Endodermal cell (in vitro differentiated cells): ENCODE data around the gene RNPEPL1. TPM values are rescaled to one million over a fixed set of nuclear protein-coding genes. Genes with fewer than 3 reads are reported as not detected.

Experiments used
- DNase-seq: peaks from one replicate; pipeline ENCODE4 v3.0.0-alpha.2; 2017
- H3K27ac ChIP-seq: 2 replicates; pipeline ENCODE4 v1.5.1; 2013; ENCODE audit warnings: mild to moderate bottlenecking, low read depth, low read length, moderate library complexity
- H3K27me3 ChIP-seq: 2 replicates; pipeline ENCODE4 v1.6.1; 2013; ENCODE audit warnings: mild to moderate bottlenecking, low read length, moderate library complexity; ENCODE audit not compliant: insufficient read depth, control insufficient read depth, poor library complexity, severe bottlenecking
- H3K36me3 ChIP-seq: 2 replicates; pipeline ENCODE4 v1.7.0; 2013; ENCODE audit warnings: mild to moderate bottlenecking, low read length, moderate library complexity; ENCODE audit not compliant: control insufficient read depth, insufficient read depth
- H3K4me1 ChIP-seq: one replicate; pipeline ENCODE4 v1.7.0; 2013; ENCODE audit warnings: low read length; ENCODE audit not compliant: control insufficient read depth, insufficient read depth
- H3K4me3 ChIP-seq: 2 replicates; pipeline ENCODE4 v1.5.1; 2013; ENCODE audit warnings: mild to moderate bottlenecking, low read length, moderate library complexity
- H3K9ac ChIP-seq: 2 replicates; pipeline ENCODE4 v1.6.1; 2013; ENCODE audit warnings: mild to moderate bottlenecking, low read length, moderate library complexity; ENCODE audit not compliant: poor library complexity, severe bottlenecking; ENCODE audit errors: extremely low read depth
- H3K9me3 ChIP-seq: 2 replicates; pipeline ENCODE4 v1.6.1; 2013; ENCODE audit warnings: mild to moderate bottlenecking, low read length, moderate library complexity; ENCODE audit not compliant: control insufficient read depth
- H3K27ac Mint-ChIP-seq: 2 replicates; pipeline ENCODE4 v1.8.0; 2020; ENCODE audit warnings: mixed read lengths
- H3K27me3 Mint-ChIP-seq: 2 replicates; pipeline ENCODE4 v1.8.0; 2021; ENCODE audit warnings: mild to moderate bottlenecking, mixed read lengths; ENCODE audit not compliant: insufficient read depth
- H3K36me3 Mint-ChIP-seq: 2 replicates; pipeline ENCODE4 v1.8.0; 2020; ENCODE audit warnings: low read depth, mixed read lengths
- H3K4me1 Mint-ChIP-seq: 2 replicates; pipeline ENCODE4 v1.8.0; 2020; ENCODE audit warnings: mixed read lengths
- H3K4me3 Mint-ChIP-seq: 2 replicates; pipeline ENCODE4 v1.8.0; 2020; ENCODE audit warnings: mild to moderate bottlenecking, moderate library complexity, mixed read lengths
- H3K9me3 Mint-ChIP-seq: 2 replicates; pipeline ENCODE4 v1.8.0; 2020; ENCODE audit warnings: mild to moderate bottlenecking, mixed read lengths
- WGBS, 2 experiments: methylation state at CpG; one replicate each; pipeline versions ENCODE4 v1.1.5 to v1.1.7; 2013; ENCODE audit warnings: missing lambda C conversion rate in 2 of 2, mixed read lengths in 1 of 2; ENCODE audit not compliant: insufficient coverage in 1 of 2, insufficient read length in 1 of 2; 5-methylcytosine and 5-hydroxymethylcytosine counted together
- total RNA-seq, 2 donors: library from RNA; stranded (reverse); fragmentation: NEBNext Ultra II Directional in 1 of 2; extraction: Animal tissue kit (Norgen Biotek cat#: 25700) in 1 of 2; gene quantifications; 2 replicates in 1 of 2; 3 replicates in 1 of 2; pipeline ENCODE4 v1.2.1, GENCODE V29; 2021
- TF ChIP-seq, protein P1 (sequence below): fragments of 200-600 bp; sonication (generic); conservative IDR thresholded peaks from 2 replicates; pipeline ENCODE4 v1.5.0; 2021; ENCODE audit warnings: antibody characterized with exemption, mild to moderate bottlenecking

Gene RNPEPL1
- total RNA-seq, 2 donors from 2014 or later = 38.4 to 52.4 TPM

DNA sequence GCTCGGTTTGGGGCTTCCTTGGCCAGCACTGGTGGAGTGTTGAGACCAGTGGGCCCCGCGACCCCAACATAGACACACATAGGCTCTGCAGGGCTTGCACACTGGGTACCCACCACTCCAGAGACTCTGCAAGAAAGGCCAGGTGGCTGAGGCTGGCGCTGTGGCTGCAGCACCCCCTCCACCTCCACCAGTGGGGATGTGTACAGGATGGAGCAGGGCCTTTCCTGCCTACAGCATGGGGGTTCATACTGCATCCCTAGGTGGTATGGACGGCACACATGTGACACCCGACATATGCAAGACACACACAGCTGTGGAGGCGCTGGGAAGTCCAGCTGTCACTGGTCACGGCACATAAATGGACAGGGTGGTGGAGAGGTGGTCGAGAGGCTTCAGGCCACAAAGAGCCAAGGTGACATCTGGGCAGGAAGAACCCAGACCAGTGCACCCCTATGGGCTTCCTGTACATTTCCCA, 1.3 kb downstream of the RNPEPL1 start:
- H3K27me3 ChIP-seq = peaks cover 11% of the 10 kb centered on the region
- Mint-ChIP-seq H3K4me1 (peaks cover 10% of the 10 kb centered on the region), H3K4me3 (peak overlapping the region; percentile 63), H3K27me3 (peaks cover 17% of the 10 kb centered on the region), H3K36me3 (no peaks in the 10 kb centered on the region), H3K27ac (no peak overlapping the region), H3K9me3 (no peaks in the 10 kb centered on the region)
- 87 to 95% methylated on average over 5 to 9 of the region's 9 CpGs for WGBS, 2 experiments
- TF ChIP-seq, protein P1, sequence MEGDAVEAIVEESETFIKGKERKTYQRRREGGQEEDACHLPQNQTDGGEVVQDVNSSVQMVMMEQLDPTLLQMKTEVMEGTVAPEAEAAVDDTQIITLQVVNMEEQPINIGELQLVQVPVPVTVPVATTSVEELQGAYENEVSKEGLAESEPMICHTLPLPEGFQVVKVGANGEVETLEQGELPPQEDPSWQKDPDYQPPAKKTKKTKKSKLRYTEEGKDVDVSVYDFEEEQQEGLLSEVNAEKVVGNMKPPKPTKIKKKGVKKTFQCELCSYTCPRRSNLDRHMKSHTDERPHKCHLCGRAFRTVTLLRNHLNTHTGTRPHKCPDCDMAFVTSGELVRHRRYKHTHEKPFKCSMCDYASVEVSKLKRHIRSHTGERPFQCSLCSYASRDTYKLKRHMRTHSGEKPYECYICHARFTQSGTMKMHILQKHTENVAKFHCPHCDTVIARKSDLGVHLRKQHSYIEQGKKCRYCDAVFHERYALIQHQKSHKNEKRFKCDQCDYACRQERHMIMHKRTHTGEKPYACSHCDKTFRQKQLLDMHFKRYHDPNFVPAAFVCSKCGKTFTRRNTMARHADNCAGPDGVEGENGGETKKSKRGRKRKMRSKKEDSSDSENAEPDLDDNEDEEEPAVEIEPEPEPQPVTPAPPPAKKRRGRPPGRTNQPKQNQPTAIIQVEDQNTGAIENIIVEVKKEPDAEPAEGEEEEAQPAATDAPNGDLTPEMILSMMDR = no peak
- H3K9me3 ChIP-seq = no peaks in the 10 kb centered on the region
- H3K9ac ChIP-seq = no peak overlapping the region
- peak overlapping the region; percentile 82 for H3K4me3 ChIP-seq
- DNase-seq = no peak
- H3K4me1 ChIP-seq = peaks cover 18% of the 10 kb centered on the region
- no peak overlapping the region for H3K27ac ChIP-seq
- H3K36me3 ChIP-seq = no peaks in the 10 kb centered on the region

DNA sequence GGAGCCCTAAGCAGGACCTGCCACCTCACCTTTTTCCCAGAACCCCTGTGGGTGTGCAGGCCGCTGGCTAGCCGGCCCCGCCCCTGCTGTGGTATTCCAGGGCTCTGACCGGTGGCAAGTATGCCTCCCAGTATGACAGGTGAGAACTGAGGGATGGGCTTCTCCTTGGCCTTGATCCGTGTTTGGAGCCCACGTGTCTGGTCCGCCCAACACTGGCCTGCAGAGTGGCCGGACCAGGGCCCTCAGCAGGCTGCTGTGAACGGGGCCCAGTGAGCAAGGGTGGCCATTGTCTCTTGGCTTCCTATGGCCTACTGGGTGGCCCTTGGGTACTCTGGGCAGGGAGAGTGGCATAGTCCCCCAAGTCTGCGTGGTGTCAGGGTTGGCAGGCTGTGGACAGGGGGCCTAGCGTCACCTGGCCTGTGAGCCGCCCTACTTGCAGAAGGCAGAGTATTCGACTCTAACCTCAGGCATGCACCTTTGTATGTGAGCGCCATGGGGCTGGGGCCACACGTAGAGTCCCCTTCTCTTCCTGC, 1.8 kb downstream of the RNPEPL1 start:
- WGBS, 2 experiments = 92 to 94% methylated on average over 8 to 15 of the region's 15 CpGs
- Histone ChIP-seq H3K36me3 (no peaks in the 10 kb centered on the region), H3K4me3 (no peak overlapping the region), H3K9ac (no peak overlapping the region), H3K27ac (no peak overlapping the region), H3K9me3 (no peaks in the 10 kb centered on the region), H3K27me3 (peaks cover 11% of the 10 kb centered on the region), H3K4me1 (peaks cover 18% of the 10 kb centered on the region)
- TF ChIP-seq, protein P1 = no peak
- H3K27ac Mint-ChIP-seq = no peak overlapping the region
- H3K27me3 Mint-ChIP-seq = peaks cover 17% of the 10 kb centered on the region
- no peaks in the 10 kb centered on the region for H3K36me3 Mint-ChIP-seq
- no peaks in the 10 kb centered on the region for H3K9me3 Mint-ChIP-seq
- H3K4me1 Mint-ChIP-seq = peaks cover 10% of the 10 kb centered on the region
- DNase-seq = no peak
- H3K4me3 Mint-ChIP-seq = peak overlapping the region; percentile 63

DNA sequence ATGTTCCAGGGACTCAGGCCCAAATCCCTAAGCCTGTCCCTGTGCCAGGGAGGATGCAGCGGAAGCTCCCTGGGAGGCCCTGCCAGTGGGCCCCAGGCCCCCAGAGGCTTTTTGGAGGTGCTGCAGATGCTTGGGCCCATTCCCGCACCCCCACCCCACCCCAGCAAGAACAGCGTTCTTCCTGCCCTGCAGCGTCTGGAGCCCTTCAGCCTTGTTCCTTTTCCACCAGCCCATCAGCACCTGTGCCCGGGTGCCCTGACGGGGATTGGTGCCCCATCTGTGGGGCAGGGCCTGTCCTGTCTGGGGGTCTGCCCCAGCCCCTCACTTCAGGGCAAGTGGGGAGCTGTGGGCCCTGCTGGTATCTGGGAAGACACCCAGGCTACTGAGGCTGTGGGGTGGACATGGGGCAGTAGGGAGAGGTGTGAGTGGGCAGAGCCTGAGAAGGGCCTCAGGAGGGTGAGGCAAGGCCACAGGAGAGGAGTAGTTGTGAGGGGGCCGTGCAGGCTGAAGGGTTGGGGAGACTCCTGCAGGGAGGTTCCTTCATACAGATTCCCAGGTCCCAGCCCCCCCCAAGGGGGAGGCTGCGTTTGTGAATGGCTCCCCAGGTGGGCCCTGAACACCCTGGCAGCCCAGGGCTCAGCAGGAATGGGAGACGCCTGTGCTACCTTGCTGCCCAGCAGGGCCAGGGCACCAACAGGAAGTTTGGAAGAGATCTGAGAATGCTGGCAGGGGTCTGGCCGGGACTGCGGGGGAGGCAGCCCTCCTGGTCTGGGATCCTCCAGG, 2.4 kb downstream of the RNPEPL1 start:
- Histone ChIP-seq H3K27ac (no peak overlapping the region), H3K36me3 (no peaks in the 10 kb centered on the region), H3K4me1 (peaks cover 18% of the 10 kb centered on the region), H3K27me3 (peaks cover 11% of the 10 kb centered on the region), H3K4me3 (no peak overlapping the region), H3K9me3 (no peaks in the 10 kb centered on the region), H3K9ac (no peak overlapping the region)
- no peaks in the 10 kb centered on the region for H3K36me3 Mint-ChIP-seq
- no peak for DNase-seq
- H3K4me1 Mint-ChIP-seq = peaks cover 10% of the 10 kb centered on the region
- H3K27ac Mint-ChIP-seq = no peak overlapping the region
- no peak overlapping the region for H3K4me3 Mint-ChIP-seq
- TF ChIP-seq, protein P1 = no peak
- no peaks in the 10 kb centered on the region for H3K9me3 Mint-ChIP-seq
- WGBS, 2 experiments = 92 to 97% methylated on average over 4 to 11 of the region's 11 CpGs
- peaks cover 17% of the 10 kb centered on the region for H3K27me3 Mint-ChIP-seq
